Neural cell (in vitro differentiated cells): ENCODE measurements around the gene ZFP90. TPM values are rescaled to one million over a fixed set of nuclear protein-coding genes. Genes with fewer than 3 reads are reported as not detected.

Source experiments
- H2AFZ ChIP-seq: fragments of 200-600, 300-800 bp; sonication (generic), shearing (Covaris generic); 2 replicates; pipeline ENCODE4 v1.6.0; 2014; ENCODE audit warnings: low read depth, mild to moderate bottlenecking, antibody characterized with exemption, low read length, moderate library complexity
- H3F3A ChIP-seq: fragments of 200-600 bp; shearing (Covaris generic); 2 replicates; pipeline ENCODE4 v1.6.1; 2016; ENCODE audit warnings: mild to moderate bottlenecking, moderate library complexity, mixed read lengths, antibody characterized with exemption, low read length; ENCODE audit not compliant: insufficient read depth, poor library complexity, severe bottlenecking
- H3K27ac ChIP-seq: fragments of 200-600, 300-800 bp; sonication (generic), shearing (Covaris generic); 2 replicates; pipeline ENCODE4 v1.5.1; 2014; ENCODE audit warnings: mild to moderate bottlenecking, low read length, moderate library complexity
- H3K27me3 ChIP-seq: fragments of 300-800, 200-600 bp; sonication (generic), shearing (Covaris generic); 2 replicates; pipeline ENCODE4 v1.6.0; 2014; ENCODE audit warnings: mild to moderate bottlenecking, low read depth, low read length, moderate library complexity; ENCODE audit not compliant: insufficient read depth
- H3K36me3 ChIP-seq: fragments of 300-800, 200-600 bp; sonication (generic), shearing (Covaris generic); 2 replicates; pipeline ENCODE4 v1.5.1; 2014; ENCODE audit warnings: mild to moderate bottlenecking, antibody characterized with exemption, low read length, moderate library complexity; ENCODE audit not compliant: insufficient read depth
- H3K4me2 ChIP-seq: fragments of 300-800, 200-600 bp; sonication (generic), shearing (Covaris generic); 2 replicates; pipeline ENCODE4 v1.6.0; 2014; ENCODE audit warnings: mild to moderate bottlenecking, low read length
- H3K4me3 ChIP-seq: fragments of 300-800, 200-600 bp; sonication (generic), shearing (Covaris generic); 2 replicates; pipeline ENCODE4 v1.5.1; 2014; ENCODE audit warnings: mild to moderate bottlenecking, low read length, moderate library complexity
- H3K79me2 ChIP-seq: fragments of 200-600 bp; shearing (Covaris generic); replicated peaks from 2 replicates; pipeline ENCODE4 v1.6.0; 2014; ENCODE audit warnings: mild to moderate bottlenecking, low read length, moderate library complexity; ENCODE audit not compliant: insufficient read depth
- H3K9ac ChIP-seq: fragments of 300-800, 200-600 bp; sonication (generic), shearing (Covaris generic); 2 replicates; pipeline ENCODE4 v1.6.1; 2016; ENCODE audit warnings: mild to moderate bottlenecking, low read length, mixed read lengths
- H3K9me2 ChIP-seq: fragments of 200-600 bp; shearing (Covaris generic); 2 replicates; pipeline ENCODE4 v1.6.1; 2016; ENCODE audit warnings: mild to moderate bottlenecking, low read length, mixed read lengths; ENCODE audit not compliant: insufficient read depth
- H3K9me3 ChIP-seq: fragments of 200-600, 300-800 bp; sonication (generic), shearing (Covaris generic); 2 replicates; pipeline ENCODE4 v1.6.1; 2016; ENCODE audit warnings: mild to moderate bottlenecking, mixed run types, low read length, moderate library complexity, mixed read lengths
- H4K20me1 ChIP-seq: fragments of 200-600 bp; shearing (Covaris generic); 2 replicates; pipeline ENCODE4 v1.6.1; 2016; ENCODE audit warnings: mild to moderate bottlenecking, mixed run types; ENCODE audit not compliant: insufficient read depth
- EP300 ChIP-seq: fragments of 450-650 bp; conservative IDR thresholded peaks from 2 replicates; pipeline ENCODE4 v1.6.1; 2014; ENCODE audit warnings: antibody characterized with exemption, mild to moderate bottlenecking, moderate library complexity; ENCODE audit not compliant: poor library complexity, severe bottlenecking
- EZH2 ChIP-seq: fragments of 200-600, 300-800 bp; shearing (Covaris generic), sonication (generic); IDR thresholded peaks from 2 replicates; pipeline ENCODE4 v1.6.1; 2014; ENCODE audit warnings: antibody characterized with exemption, low read length, borderline replicate concordance, mild to moderate bottlenecking; ENCODE audit not compliant: insufficient read depth, poor library complexity, severe bottlenecking
- MXI1 ChIP-seq: fragments of 450-650 bp; conservative IDR thresholded peaks from 2 replicates; pipeline ENCODE4 v1.6.1; 2014; ENCODE audit warnings: antibody characterized with exemption, mild to moderate bottlenecking; ENCODE audit not compliant: poor library complexity, severe bottlenecking
- POLR2AphosphoS5 ChIP-seq: IDR thresholded peaks from 2 replicates; pipeline ENCODE4 v1.6.1; 2012
- RAD21 ChIP-seq: fragments of 450-650 bp; conservative IDR thresholded peaks from 2 replicates; pipeline ENCODE4 v1.6.1; 2014; ENCODE audit warnings: antibody characterized with exemption, mild to moderate bottlenecking, moderate library complexity
- SMC3 ChIP-seq: fragments of 450-650 bp; conservative IDR thresholded peaks from 2 replicates; pipeline ENCODE4 v1.6.1; 2014; ENCODE audit warnings: antibody characterized with exemption, mild to moderate bottlenecking, moderate library complexity; ENCODE audit not compliant: poor library complexity
- TAF1 ChIP-seq: IDR thresholded peaks from 2 replicates; pipeline ENCODE4 v1.6.1; 2012; ENCODE audit warnings: low read depth
- polyA plus RNA-seq: library from polyadenylated mRNA; depleted of rRNA; stranded (reverse); fragments of >200 nt; gene quantifications from 2 replicates; pipeline ENCODE4 v1.2.3, GENCODE V29; 2014
- TF ChIP-seq, protein P1 (sequence below): IDR thresholded peaks from 2 replicates; pipeline ENCODE4 v1.6.1; 2012; ENCODE audit warnings: borderline replicate concordance
- TF ChIP-seq, protein P2 (sequence below): fragments of 450-650 bp; IDR thresholded peaks from 2 replicates; pipeline ENCODE4 v1.5.1; 2014; ENCODE audit warnings: antibody characterized with exemption, mild to moderate bottlenecking, moderate library complexity; ENCODE audit not compliant: poor library complexity, severe bottlenecking

Gene ZFP90
- polyA plus RNA-seq, 1 donor from 2014 or later: 73.6 TPM

DNA sequence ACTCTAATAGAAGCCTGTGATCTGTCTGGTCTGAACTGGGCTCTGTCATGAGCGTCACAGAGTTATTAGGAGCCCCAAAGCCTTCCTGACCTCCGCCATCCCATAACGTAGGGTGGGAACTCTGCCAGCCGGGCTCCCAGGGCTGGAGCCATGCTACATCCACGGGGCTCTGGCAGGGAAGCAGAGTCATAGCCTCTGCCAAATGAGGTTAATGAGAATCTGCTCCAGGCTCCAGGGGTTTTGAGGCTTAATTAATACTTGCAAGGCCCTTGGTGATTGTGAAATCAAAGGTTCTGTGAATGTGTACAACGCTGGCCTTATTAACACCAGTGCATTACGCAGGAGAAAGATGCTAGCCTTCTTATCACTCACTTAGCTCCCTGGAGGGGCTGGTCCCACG, 42.4 kb upstream of the ZFP90 start:
- Histone ChIP-seq H3K79me2 (no peaks in the 10 kb centered on the region), H3K9me3 (no peaks in the 10 kb centered on the region), H2AFZ (no peak overlapping the region), H3K27ac (no peak overlapping the region), H3K36me3 (no peaks in the 10 kb centered on the region), H3K4me3 (no peak overlapping the region), H3K4me2 (no peak overlapping the region), H4K20me1 (no peaks in the 10 kb centered on the region), H3F3A (no peaks in the 10 kb centered on the region), H3K9me2 (no peaks in the 10 kb centered on the region), H3K27me3 (no peaks in the 10 kb centered on the region), H3K9ac (no peak overlapping the region)
- TF ChIP-seq MXI1 (no peak), EP300 (no peak), EZH2 (no peak), RAD21 (no peak), POLR2AphosphoS5 (no peak)

DNA sequence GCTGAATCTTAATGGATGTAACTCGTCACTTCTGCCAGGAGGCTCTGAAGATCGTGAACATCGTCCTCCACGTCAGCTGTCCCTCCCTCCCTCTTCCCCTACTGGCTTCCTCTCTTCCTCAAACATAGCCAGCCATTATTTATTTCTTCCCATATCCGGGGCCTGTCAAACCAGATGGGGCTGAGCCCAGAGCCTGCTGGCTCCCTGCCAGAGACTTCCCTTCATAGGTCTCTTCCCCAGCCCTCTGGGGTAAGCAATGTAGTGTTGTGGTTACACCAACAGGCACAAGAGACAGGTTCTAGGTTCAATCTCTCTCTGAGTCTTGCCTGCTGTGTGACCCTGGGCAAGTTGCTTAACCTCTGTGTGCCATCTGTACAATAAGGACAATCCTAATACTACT, 40.1 kb upstream of the ZFP90 start:
- H3K9me2 ChIP-seq: no peaks in the 10 kb centered on the region
- TF ChIP-seq TAF1 (no peak), EZH2 (no peak), POLR2AphosphoS5 (no peak), MXI1 (no peak), RAD21 (no peak), EP300 (no peak), SMC3 (no peak)
- TF ChIP-seq, protein P1, sequence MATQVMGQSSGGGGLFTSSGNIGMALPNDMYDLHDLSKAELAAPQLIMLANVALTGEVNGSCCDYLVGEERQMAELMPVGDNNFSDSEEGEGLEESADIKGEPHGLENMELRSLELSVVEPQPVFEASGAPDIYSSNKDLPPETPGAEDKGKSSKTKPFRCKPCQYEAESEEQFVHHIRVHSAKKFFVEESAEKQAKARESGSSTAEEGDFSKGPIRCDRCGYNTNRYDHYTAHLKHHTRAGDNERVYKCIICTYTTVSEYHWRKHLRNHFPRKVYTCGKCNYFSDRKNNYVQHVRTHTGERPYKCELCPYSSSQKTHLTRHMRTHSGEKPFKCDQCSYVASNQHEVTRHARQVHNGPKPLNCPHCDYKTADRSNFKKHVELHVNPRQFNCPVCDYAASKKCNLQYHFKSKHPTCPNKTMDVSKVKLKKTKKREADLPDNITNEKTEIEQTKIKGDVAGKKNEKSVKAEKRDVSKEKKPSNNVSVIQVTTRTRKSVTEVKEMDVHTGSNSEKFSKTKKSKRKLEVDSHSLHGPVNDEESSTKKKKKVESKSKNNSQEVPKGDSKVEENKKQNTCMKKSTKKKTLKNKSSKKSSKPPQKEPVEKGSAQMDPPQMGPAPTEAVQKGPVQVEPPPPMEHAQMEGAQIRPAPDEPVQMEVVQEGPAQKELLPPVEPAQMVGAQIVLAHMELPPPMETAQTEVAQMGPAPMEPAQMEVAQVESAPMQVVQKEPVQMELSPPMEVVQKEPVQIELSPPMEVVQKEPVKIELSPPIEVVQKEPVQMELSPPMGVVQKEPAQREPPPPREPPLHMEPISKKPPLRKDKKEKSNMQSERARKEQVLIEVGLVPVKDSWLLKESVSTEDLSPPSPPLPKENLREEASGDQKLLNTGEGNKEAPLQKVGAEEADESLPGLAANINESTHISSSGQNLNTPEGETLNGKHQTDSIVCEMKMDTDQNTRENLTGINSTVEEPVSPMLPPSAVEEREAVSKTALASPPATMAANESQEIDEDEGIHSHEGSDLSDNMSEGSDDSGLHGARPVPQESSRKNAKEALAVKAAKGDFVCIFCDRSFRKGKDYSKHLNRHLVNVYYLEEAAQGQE: no peak
- TF ChIP-seq, protein P2, sequence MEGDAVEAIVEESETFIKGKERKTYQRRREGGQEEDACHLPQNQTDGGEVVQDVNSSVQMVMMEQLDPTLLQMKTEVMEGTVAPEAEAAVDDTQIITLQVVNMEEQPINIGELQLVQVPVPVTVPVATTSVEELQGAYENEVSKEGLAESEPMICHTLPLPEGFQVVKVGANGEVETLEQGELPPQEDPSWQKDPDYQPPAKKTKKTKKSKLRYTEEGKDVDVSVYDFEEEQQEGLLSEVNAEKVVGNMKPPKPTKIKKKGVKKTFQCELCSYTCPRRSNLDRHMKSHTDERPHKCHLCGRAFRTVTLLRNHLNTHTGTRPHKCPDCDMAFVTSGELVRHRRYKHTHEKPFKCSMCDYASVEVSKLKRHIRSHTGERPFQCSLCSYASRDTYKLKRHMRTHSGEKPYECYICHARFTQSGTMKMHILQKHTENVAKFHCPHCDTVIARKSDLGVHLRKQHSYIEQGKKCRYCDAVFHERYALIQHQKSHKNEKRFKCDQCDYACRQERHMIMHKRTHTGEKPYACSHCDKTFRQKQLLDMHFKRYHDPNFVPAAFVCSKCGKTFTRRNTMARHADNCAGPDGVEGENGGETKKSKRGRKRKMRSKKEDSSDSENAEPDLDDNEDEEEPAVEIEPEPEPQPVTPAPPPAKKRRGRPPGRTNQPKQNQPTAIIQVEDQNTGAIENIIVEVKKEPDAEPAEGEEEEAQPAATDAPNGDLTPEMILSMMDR: no peak
- H3K27ac ChIP-seq: no peak overlapping the region
- H3K4me3 ChIP-seq: no peak overlapping the region
- H3K4me2 ChIP-seq: no peak overlapping the region
- H3F3A ChIP-seq: no peaks in the 10 kb centered on the region
- H3K36me3 ChIP-seq: no peaks in the 10 kb centered on the region
- no peak overlapping the region for H3K9ac ChIP-seq
- no peak overlapping the region for H2AFZ ChIP-seq
- H3K9me3 ChIP-seq: no peaks in the 10 kb centered on the region
- no peaks in the 10 kb centered on the region for H4K20me1 ChIP-seq
- H3K27me3 ChIP-seq: no peaks in the 10 kb centered on the region
- H3K79me2 ChIP-seq: no peaks in the 10 kb centered on the region

DNA sequence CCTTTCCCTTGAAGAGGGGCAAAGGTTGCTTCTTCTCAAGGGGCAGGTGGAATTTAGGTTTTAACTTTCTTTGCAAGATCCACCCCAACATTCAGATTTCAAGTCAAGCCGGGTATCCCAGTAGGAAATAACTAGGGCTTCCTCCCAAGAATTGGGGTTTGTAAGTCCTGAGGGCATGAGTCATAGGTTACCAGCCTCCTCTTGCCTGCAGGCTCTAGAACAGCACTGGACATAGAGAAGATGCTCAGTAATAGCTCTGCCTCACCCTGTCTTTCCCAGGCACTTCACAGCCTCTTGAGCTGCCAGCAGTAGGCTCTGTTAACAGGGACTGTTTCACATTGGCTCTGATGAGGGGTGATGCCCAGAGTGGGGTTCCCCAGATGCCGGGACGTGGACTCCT, 35.8 kb upstream of the ZFP90 start:
- H3K4me3 ChIP-seq: no peak overlapping the region
- TF ChIP-seq MXI1: no peak
- no peak for TF ChIP-seq TAF1
- TF ChIP-seq, protein P2: no peak
- TF ChIP-seq EZH2: no peak
- TF ChIP-seq, protein P1: no peak
- no peak for TF ChIP-seq SMC3
- no peak for TF ChIP-seq EP300
- TF ChIP-seq POLR2AphosphoS5: no peak
- no peak for TF ChIP-seq RAD21
- no peaks in the 10 kb centered on the region for H3K9me2 ChIP-seq

More for the DNA sequence above, 35.8 kb upstream of the ZFP90 start:
- H3K9me3 ChIP-seq: no peaks in the 10 kb centered on the region
- H3K79me2 ChIP-seq: no peaks in the 10 kb centered on the region
- no peaks in the 10 kb centered on the region for H3F3A ChIP-seq
- no peak overlapping the region for H2AFZ ChIP-seq
- H3K27ac ChIP-seq: no peak overlapping the region
- H3K36me3 ChIP-seq: no peaks in the 10 kb centered on the region
- H3K9ac ChIP-seq: no peak overlapping the region
- no peaks in the 10 kb centered on the region for H4K20me1 ChIP-seq
- H3K4me2 ChIP-seq: no peak overlapping the region
- H3K27me3 ChIP-seq: no peaks in the 10 kb centered on the region
